HEK293 (cell line): ENCODE measurements around the gene PANX2.

Experiments
- CTCF ChIA-PET: fragments of 350-600 bp; formaldehyde crosslinking; extraction: SDS; loops from one replicate; lab custom pipeline; 2021; ENCODE audit warnings: antibody characterized with exemption; lab: Yijun Ruan, JAX
- POLR2A ChIA-PET: fragments of 300-600 bp; formaldehyde crosslinking; extraction: SDS; loops from one replicate; lab custom pipeline; 2020; ENCODE audit warnings: antibody characterized with exemption, inconsistent platforms; lab: Yijun Ruan, JAX
- H3K27ac ChIP-seq: fragments of 200-500 bp; sonication (Bioruptor generic); 2 replicates; pipeline ENCODE4 v1.5.1; 2014; ENCODE audit warnings: low read depth, low read length, control low read depth, inconsistent platforms; ENCODE audit errors: extremely low read depth
- H3K36me3 ChIP-seq, 2 experiments: fragments of 200-500 bp in 1 of 2; sonication (Bioruptor generic) in 1 of 2; 1 replicate in 1 of 2; 2 replicates in 1 of 2; pipeline ENCODE4 v1.5.1; 2014 to 2017; ENCODE audit warnings: inconsistent platforms in 2 of 2, low read length in 2 of 2; ENCODE audit not compliant: control insufficient read depth in 2 of 2, insufficient read depth in 1 of 2
- H3K4me1 ChIP-seq: fragments of 200-500 bp; sonication (Bioruptor generic); 2 replicates; pipeline ENCODE4 v1.5.1; 2014; ENCODE audit warnings: mild to moderate bottlenecking, low read length, inconsistent platforms; ENCODE audit not compliant: control insufficient read depth, insufficient read depth
- H3K4me3 ChIP-seq: 2 replicates; pipeline ENCODE4 v1.5.1; 2011; ENCODE audit warnings: low read depth, mild to moderate bottlenecking, control low read depth, low read length, moderate library complexity
- H3K9me3 ChIP-seq: fragments of 200-500 bp; sonication (Bioruptor generic); 2 replicates; pipeline ENCODE4 v1.5.1; 2014; ENCODE audit warnings: low read depth, low read length, inconsistent platforms; ENCODE audit not compliant: control insufficient read depth, insufficient read depth
- BCL6B ChIP-seq: fragments of 450-650 bp; formaldehyde crosslinking; IDR thresholded peaks from 2 replicates; pipeline ENCODE4 v1.5.1; 2017; ENCODE audit warnings: missing biosample characterization, missing genetic modification characterization
- EGR2 ChIP-seq: fragments of 450-650 bp; formaldehyde crosslinking; IDR thresholded peaks from 2 replicates; pipeline ENCODE4 v1.5.1; 2016; ENCODE audit warnings: low read depth, missing biosample characterization, missing genetic modification characterization
- GFI1B ChIP-seq: fragments of 450-650 bp; formaldehyde crosslinking; IDR thresholded peaks from 2 replicates; pipeline ENCODE4 v1.5.1; 2016; ENCODE audit warnings: missing biosample characterization, missing genetic modification characterization
- GLIS1 ChIP-seq: fragments of 450-650 bp; formaldehyde crosslinking; IDR thresholded peaks from 2 replicates; pipeline ENCODE4 v1.5.1; 2016; ENCODE audit warnings: missing biosample characterization, missing genetic modification characterization
- HOXD13 ChIP-seq: sonication (generic); formaldehyde crosslinking; IDR thresholded peaks from 2 replicates; pipeline ENCODE4 v1.8.0; 2022; ENCODE audit warnings: missing genetic modification reagents, borderline replicate concordance
- KLF16 ChIP-seq: fragments of 450-650 bp; formaldehyde crosslinking; IDR thresholded peaks from 2 replicates; pipeline ENCODE4 v1.5.1; 2017; ENCODE audit warnings: missing biosample characterization, missing genetic modification characterization
- KLF7 ChIP-seq: fragments of 450-650 bp; formaldehyde crosslinking; IDR thresholded peaks from 2 replicates; pipeline ENCODE4 v1.5.1; 2016; ENCODE audit warnings: missing biosample characterization, missing genetic modification characterization, borderline replicate concordance
- KLF8 ChIP-seq: fragments of 450-650 bp; formaldehyde crosslinking; IDR thresholded peaks from 2 replicates; pipeline ENCODE4 v1.5.1; 2016; ENCODE audit warnings: missing biosample characterization, missing genetic modification characterization
- OSR2 ChIP-seq: fragments of 450-650 bp; formaldehyde crosslinking; IDR thresholded peaks from 2 replicates; pipeline ENCODE4 v1.5.1; 2016; ENCODE audit warnings: missing biosample characterization, missing genetic modification characterization
- REPIN1 ChIP-seq: fragments of 450-650 bp; formaldehyde crosslinking; IDR thresholded peaks from 2 replicates; pipeline ENCODE4 v1.5.1; 2017; ENCODE audit warnings: missing biosample characterization, missing genetic modification characterization, low read depth
- ZBTB7A ChIP-seq: fragments of 450-650 bp; formaldehyde crosslinking; IDR thresholded peaks from 2 replicates; pipeline ENCODE4 v1.5.1; 2016; ENCODE audit warnings: low read depth, missing biosample characterization, missing genetic modification characterization
- ZNF114 ChIP-seq: fragments of 450-650 bp; formaldehyde crosslinking; IDR thresholded peaks from 2 replicates; pipeline ENCODE4 v1.5.0; 2017; ENCODE audit warnings: missing biosample characterization, missing genetic modification characterization
- ZNF19 ChIP-seq: fragments of 450-650 bp; formaldehyde crosslinking; IDR thresholded peaks from 2 replicates; pipeline ENCODE4; 2016; ENCODE audit warnings: missing biosample characterization, missing genetic modification characterization, low read depth
- ZNF2 ChIP-seq: fragments of 450-650 bp; formaldehyde crosslinking; IDR thresholded peaks from 2 replicates; pipeline ENCODE4 v1.5.1; 2016; ENCODE audit warnings: missing biosample characterization, missing genetic modification characterization
- ZNF223 ChIP-seq: fragments of 450-650 bp; formaldehyde crosslinking; IDR thresholded peaks from 2 replicates; pipeline ENCODE4 v1.5.1; 2016; ENCODE audit warnings: missing biosample characterization, missing genetic modification characterization
- ZNF248 ChIP-seq: fragments of 450-650 bp; formaldehyde crosslinking; IDR thresholded peaks from 2 replicates; pipeline ENCODE4 v1.5.1; 2017; ENCODE audit warnings: missing biosample characterization, missing genetic modification characterization
- ZNF561 ChIP-seq: fragments of 450-650 bp; IDR thresholded peaks from 2 replicates; pipeline ENCODE4 v1.5.1; 2018; ENCODE audit warnings: missing biosample characterization, missing genetic modification characterization, borderline replicate concordance
- ZNF677 ChIP-seq: fragments of 450-650 bp; IDR thresholded peaks from 2 replicates; pipeline ENCODE4 v1.5.0; 2018; ENCODE audit warnings: missing biosample characterization, mild to moderate bottlenecking, missing genetic modification characterization, moderate library complexity
- TF ChIP-seq, protein P1 (sequence below): fragments of 450-650 bp; formaldehyde crosslinking; IDR thresholded peaks from 2 replicates; pipeline ENCODE4 v1.5.1; 2016; ENCODE audit warnings: missing biosample characterization, missing genetic modification characterization
- TF ChIP-seq, protein P2 (sequence below): fragments of 450-650 bp; formaldehyde crosslinking; IDR thresholded peaks from 2 replicates; pipeline ENCODE4; 2016; ENCODE audit warnings: missing biosample characterization, missing genetic modification characterization

PANX2 gene

DNA sequence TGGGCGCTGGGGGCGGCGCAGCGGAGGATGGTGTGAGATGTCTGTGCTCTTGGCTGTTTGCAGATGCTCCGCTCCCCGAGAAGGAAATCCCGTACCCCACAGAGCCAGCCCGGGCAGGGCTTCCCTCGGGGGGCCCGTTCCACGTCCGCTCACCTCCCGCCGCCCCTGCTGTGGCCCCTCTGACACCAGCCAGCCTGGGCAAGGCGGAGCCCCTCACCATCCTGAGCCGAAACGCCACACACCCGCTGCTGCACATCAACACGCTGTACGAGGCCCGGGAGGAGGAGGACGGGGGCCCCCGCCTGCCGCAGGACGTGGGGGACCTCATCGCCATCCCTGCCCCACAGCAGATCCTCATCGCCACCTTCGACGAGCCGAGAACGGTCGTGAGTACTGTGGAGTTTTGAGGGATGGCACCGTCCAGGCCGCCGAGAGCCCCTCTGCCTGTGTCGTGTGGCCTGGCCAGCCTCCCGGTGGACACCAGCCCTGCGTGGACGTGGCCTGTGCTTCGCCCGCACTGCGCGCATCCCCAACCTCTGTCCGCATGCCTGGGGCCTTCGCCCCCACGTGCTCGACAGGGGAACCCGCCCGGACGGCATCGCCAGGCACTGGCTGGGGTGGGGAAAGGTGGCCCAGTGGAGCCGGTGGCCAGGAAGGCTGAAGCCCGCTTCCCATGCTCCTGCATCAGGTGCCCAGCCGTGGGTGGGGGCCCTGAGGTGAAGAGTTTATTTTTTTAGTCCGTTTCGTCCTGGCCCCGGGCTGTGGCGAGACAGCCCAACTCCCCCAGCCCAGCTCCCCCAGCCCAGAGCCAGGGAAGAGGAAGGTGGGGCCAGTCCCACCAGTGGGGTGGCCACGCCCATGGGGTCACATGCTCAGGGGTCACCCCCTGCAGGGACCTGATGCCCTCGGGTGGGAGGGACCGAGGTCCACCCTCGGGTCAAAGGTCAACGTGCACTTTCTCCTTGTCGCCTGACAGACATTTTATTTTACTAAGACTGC is 8.6 kb downstream of the PANX2 start:
- Histone ChIP-seq H3K4me1 (no peaks in the 10 kb centered on the region), H3K27ac (no peak overlapping the region), H3K9me3 (no peaks in the 10 kb centered on the region), H3K4me3 (no peak overlapping the region), H3K36me3 (peaks cover 0 to 35% of the 10 kb centered on the region in 2 experiments; a peak in 1 of 3 replicates)
- TF ChIP-seq EGR2 (no peak), KLF16 (tag by site-specific recombination) (no peak), REPIN1 (no peak), ZBTB7A (tag by site-specific recombination) (no peak), BCL6B (tag by site-specific recombination) (no peak), OSR2 (tag by site-specific recombination) (no peak), ZNF2 (tag by site-specific recombination) (no peak), HOXD13 (CRISPR knock-in tag) (no peak), ZNF223 (no peak), GLIS1 (no peak), ZNF114 (tag by site-specific recombination) (no peak), GFI1B (no peak), ZNF561 (tag by site-specific recombination) (no peak), ZNF677 (tag by site-specific recombination) (no peak), KLF8 (no peak), ZNF248 (tag by site-specific recombination) (no peak), KLF7 (no peak), ZNF19 (tag by site-specific recombination) (no peak)
- TF ChIP-seq, protein P1, sequence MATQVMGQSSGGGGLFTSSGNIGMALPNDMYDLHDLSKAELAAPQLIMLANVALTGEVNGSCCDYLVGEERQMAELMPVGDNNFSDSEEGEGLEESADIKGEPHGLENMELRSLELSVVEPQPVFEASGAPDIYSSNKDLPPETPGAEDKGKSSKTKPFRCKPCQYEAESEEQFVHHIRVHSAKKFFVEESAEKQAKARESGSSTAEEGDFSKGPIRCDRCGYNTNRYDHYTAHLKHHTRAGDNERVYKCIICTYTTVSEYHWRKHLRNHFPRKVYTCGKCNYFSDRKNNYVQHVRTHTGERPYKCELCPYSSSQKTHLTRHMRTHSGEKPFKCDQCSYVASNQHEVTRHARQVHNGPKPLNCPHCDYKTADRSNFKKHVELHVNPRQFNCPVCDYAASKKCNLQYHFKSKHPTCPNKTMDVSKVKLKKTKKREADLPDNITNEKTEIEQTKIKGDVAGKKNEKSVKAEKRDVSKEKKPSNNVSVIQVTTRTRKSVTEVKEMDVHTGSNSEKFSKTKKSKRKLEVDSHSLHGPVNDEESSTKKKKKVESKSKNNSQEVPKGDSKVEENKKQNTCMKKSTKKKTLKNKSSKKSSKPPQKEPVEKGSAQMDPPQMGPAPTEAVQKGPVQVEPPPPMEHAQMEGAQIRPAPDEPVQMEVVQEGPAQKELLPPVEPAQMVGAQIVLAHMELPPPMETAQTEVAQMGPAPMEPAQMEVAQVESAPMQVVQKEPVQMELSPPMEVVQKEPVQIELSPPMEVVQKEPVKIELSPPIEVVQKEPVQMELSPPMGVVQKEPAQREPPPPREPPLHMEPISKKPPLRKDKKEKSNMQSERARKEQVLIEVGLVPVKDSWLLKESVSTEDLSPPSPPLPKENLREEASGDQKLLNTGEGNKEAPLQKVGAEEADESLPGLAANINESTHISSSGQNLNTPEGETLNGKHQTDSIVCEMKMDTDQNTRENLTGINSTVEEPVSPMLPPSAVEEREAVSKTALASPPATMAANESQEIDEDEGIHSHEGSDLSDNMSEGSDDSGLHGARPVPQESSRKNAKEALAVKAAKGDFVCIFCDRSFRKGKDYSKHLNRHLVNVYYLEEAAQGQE (tag by site-specific recombination): no peak
- TF ChIP-seq, protein P2, sequence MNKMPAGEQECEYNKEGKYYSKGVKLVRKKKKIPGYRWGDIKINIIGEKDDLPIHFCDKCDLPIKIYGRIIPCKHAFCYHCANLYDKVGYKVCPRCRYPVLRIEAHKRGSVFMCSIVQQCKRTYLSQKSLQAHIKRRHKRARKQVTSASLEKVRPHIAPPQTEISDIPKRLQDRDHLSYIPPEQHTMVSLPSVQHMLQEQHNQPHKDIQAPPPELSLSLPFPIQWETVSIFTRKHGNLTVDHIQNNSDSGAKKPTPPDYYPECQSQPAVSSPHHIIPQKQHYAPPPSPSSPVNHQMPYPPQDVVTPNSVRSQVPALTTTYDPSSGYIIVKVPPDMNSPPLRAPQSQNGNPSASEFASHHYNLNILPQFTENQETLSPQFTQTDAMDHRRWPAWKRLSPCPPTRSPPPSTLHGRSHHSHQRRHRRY (tag by site-specific recombination): no peak
- ChIA-PET POLR2A (interaction anchor here (0.6 kb wide), 1 partner anchor 349 kb away, joined by 3 read pairs; no protein-coding TSS in a partner anchor), CTCF (no interaction called here)
